Ramos (cell line): ENCODE measurements around the gene GAS7.

Experiments used
- in situ Hi-C: fragments of 300-500 bp; cut with MboI; formaldehyde crosslinking; loops from one replicate; pipeline ENCODE4 v1.14.3; 2022; ENCODE audit warnings: low sequenced_read_pairs; ENCODE audit not compliant: unreplicated experiment

The GAS7 gene

GRCh38 chr17:9968008-9968407, 230.4 kb downstream of the GAS7 start:
- in situ Hi-C loops = no loop called here

DNA sequence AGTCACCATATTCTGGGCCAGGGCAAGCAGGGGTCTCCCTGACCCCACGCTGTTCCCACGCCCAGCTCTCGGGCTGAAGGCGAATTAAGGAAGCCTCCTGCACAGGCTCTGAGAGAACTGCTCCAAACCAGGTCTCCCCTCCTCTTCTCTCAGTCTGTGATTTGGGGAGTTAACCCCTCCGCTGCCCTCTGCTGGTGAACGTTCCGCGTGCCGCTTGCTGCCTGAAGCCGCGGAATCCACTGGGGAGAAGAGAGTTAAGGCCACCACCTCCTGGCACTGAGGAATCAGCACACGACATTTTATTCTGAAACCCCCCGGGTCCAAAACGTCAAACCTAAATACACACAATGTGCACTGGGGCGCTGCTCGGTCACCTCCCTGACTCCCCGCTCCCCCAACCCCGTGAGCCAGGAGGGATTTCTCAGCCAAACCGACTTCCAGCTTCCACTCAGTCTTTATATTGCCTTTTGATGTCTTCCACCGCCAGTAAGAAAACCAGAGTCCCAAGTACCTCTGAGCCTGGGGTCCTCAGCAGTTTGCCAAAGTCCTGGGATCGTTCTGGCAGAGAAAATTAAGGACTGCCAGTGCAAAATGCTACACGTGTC, 238.9 kb downstream of the GAS7 start:
- in situ Hi-C loops = no loop called here

GRCh38 chr17:9958586-9959281, 239.7 kb downstream of the GAS7 start:
- in situ Hi-C loops = no loop called here

- in situ Hi-C loops = no loop called here
Observed at GRCh38 chr17:9957244-9957643, 241.2 kb downstream of the GAS7 start.

GRCh38 chr17:9956474-9957131, 241.8 kb downstream of the GAS7 start:
- in situ Hi-C loops = no loop called here

- in situ Hi-C loops = no loop called here
Observed at GRCh38 chr17:9953492-9953891, 244.9 kb downstream of the GAS7 start.

- in situ Hi-C loops = no loop called here
Observed at GRCh38 chr17:9951803-9952202, 246.6 kb downstream of the GAS7 start.

DNA sequence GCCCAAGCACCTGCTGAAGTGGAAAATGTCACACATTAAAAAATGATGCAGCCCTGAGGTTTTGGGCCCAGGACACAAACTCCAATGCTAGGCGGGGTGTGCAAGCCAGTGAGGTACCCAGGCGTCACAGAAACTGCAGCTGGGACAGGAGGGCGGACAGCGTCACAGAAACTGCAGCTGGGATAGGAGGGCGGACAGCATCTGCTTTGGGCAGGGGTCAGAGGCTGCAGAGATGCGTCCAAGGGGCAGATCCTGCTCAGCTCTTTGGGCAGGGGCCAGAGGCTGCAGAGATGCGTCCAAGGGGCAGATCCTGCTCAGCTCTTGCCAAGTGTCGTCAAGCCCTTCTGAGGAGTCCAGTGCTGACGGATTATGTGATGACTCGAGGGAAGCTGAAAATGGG, 249.5 kb downstream of the GAS7 start:
- in situ Hi-C loops = no loop called here

GRCh38 chr17:9944704-9945103, 253.7 kb downstream of the GAS7 start:
- in situ Hi-C loops = no loop called here

- in situ Hi-C loops = no loop called here
Observed at GRCh38 chr17:9943343-9943742, 255.1 kb downstream of the GAS7 start.

- in situ Hi-C loops = no loop called here
Observed at GRCh38 chr17:9942885-9943284, 255.5 kb downstream of the GAS7 start.

DNA sequence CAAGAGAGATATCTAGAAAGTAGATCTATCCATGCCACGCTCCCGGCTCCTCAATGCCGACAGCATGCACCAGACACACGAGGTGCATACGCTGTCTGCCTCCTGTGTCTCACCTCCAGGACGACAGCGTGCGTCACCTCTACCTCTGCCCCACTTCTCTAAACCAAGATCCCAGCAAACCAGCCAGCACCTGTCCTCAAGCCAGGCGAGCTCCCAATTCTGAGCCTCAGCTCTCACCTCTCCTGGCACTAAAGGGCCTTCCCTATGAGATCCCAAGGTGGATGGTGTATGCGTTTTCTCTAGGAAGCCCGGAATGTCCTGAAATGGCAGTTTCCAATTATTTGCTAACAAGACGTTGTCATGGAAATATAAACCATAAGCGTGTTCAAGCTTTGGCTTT, 257.1 kb downstream of the GAS7 start:
- in situ Hi-C loops = no loop called here

DNA sequence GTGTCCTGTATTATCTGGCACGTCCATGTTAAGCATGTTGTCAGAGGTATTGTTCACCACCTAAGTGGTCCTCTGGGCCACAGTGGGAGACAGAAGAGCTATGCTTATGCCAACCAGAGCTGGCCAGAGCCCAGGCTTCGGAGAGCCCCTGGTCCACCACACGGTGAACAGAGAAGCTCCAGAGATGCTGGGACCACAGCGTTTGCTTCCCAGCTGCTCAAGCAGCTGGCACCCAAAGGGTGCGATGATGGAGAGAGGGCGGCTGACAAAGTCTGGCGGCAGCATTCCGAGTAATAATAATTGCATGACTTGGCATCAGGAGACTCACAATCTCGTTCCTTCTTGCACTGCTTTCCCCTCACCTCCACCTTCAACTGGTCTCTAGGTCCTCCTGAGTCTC, 257.6 kb downstream of the GAS7 start:
- in situ Hi-C loops = no loop called here

GRCh38 chr17:9938764-9939163, 259.6 kb downstream of the GAS7 start:
- in situ Hi-C loops = no loop called here

DNA sequence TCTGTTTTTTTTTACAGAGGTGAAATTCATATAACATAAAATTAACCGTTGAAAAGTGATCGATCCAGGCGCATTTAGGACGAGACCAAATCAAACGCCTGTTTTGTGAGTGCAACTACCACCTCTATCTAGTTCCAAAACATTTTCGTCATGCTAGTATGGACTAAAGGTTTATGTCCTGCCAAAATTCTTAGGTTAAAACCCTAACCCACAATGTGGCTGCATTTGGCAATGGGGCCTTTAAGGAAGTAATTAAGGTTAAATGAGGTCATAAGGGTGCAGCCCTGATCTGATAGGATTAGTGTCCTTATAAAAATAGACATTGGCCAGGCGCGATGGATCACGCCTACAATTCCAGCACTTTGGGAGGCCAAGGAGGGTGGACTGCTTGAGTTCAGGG, 260.5 kb downstream of the GAS7 start:
- in situ Hi-C loops = no loop called here

GRCh38 chr17:9937241-9937761, 261.1 kb downstream of the GAS7 start:
- in situ Hi-C loops = no loop called here

DNA sequence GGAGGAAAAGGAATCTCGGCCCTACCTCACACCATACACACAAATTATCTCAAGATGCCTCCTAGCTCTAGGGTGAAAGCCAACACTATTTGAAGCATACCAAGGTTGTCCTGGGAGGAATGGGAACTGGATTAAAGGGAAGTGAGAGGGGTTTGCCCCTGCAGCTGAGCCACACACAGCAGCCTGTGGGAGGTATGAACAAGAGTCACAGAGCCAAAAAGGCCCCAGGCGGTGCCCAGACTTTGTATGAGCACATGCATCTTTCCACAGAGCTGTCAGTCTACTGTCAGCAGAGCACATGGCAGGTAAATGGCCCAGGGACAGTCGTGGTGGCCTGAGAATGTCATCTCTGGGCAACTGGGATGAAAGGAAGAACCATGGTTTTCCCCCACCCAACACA, 262.3 kb downstream of the GAS7 start:
- in situ Hi-C loops = no loop called here

DNA sequence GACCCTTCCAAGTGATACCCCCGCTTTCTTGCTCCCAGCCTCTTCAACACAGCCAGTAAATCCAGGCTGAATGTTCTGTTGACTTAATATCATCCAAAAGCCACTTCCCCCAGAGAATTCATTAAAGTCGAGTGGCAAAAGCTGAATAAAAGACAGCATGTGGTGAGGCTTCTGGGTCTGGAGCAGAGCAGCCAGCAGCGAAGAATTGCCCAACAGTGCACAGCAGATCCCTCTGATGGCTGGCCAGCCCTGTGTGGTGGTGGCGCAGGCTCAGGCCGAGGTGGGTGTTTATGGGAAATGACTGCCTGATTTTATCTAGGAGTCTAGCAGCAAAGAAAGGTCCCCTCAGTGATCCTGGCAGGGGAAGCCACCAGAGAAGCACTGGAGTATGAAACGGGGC, 263.0 kb downstream of the GAS7 start:
- in situ Hi-C loops = no loop called here

DNA sequence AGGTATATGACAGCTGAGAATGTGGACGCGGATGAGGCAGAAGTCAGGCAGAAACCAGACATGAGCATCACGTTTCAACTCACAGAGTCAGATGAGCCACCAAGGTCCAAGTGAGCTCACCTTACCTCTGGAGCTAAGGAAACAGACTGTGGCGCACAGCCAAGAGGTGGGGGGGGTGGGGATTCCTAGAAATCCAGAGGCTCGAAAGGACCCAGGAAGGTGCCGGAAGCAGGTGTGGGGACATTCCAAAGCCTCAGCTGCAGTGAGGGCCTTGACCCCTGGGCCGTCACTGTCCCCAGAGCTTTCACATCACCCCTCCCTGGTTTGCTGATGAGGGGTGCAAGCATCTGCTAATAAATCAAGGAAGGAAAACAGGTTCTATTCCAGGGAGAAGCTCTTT, 264.1 kb downstream of the GAS7 start:
- in situ Hi-C loops = no loop called here

DNA sequence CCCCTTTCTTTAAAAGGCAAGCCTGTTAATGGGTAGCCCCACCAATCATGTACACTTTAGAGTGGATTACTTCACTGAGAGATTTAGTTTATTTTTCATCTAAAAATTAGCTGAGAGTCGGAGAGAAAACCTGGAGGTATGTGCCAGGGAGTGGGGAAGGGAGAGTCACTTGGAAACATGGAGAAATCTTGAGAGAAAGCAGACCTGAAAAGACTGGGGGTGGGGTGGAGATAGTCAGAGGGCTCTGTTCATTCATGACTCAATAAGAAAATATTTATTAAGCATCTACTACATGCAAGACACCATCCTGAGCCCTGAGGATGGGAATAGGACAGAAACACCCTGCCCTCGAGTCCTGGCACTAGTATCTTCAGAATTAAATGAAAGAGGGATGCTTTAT, 265.9 kb downstream of the GAS7 start:
- in situ Hi-C loops = no loop called here

- in situ Hi-C loops = no loop called here
Observed at GRCh38 chr17:9931144-9931741, 267.2 kb downstream of the GAS7 start.
